Chondrocyte (in vitro differentiated cells): ENCODE results near the gene DCTN5. TPM values are rescaled to one million over a fixed set of nuclear protein-coding genes. Genes with fewer than 3 reads are reported as not detected.

Experiments used
- DNase-seq: peaks from one replicate; pipeline ENCODE4 v3.0.0; 2021; ENCODE audit warnings: mixed read lengths, low spot score
- H3K27ac Mint-ChIP-seq: one replicate; pipeline ENCODE4 v1.8.0; 2021; ENCODE audit warnings: mild to moderate bottlenecking, moderate library complexity, mixed read lengths; ENCODE audit not compliant: unreplicated experiment
- H3K27me3 Mint-ChIP-seq: 2 replicates; pipeline ENCODE4 v1.8.0; 2021; ENCODE audit warnings: low read depth, mixed read lengths
- H3K36me3 Mint-ChIP-seq: 2 replicates; pipeline ENCODE4 v1.8.0; 2021; ENCODE audit warnings: low read depth, mixed read lengths
- H3K4me1 Mint-ChIP-seq: 2 replicates; pipeline ENCODE4 v1.8.0; 2021; ENCODE audit warnings: low read depth, mild to moderate bottlenecking, mixed read lengths
- H3K4me3 Mint-ChIP-seq: one replicate; pipeline ENCODE4 v1.8.0; 2021; ENCODE audit warnings: mild to moderate bottlenecking, moderate library complexity, mixed read lengths; ENCODE audit not compliant: unreplicated experiment
- H3K9me3 Mint-ChIP-seq: 2 replicates; pipeline ENCODE4 v1.8.0; 2021; ENCODE audit warnings: low read depth, mixed read lengths
- CTCF ChIP-seq: fragments of 200-600 bp; sonication (generic); IDR thresholded peaks from 2 replicates; pipeline ENCODE4 v1.5.0; 2021; ENCODE audit warnings: antibody characterized with exemption, mild to moderate bottlenecking, moderate library complexity
- total RNA-seq: library from RNA; stranded (reverse); gene quantifications from 3 replicates; pipeline ENCODE4 v1.2.1, GENCODE V29; 2021

The DCTN5 gene
- total RNA-seq, 1 donor from 2014 or later: 65.9 TPM

DNA sequence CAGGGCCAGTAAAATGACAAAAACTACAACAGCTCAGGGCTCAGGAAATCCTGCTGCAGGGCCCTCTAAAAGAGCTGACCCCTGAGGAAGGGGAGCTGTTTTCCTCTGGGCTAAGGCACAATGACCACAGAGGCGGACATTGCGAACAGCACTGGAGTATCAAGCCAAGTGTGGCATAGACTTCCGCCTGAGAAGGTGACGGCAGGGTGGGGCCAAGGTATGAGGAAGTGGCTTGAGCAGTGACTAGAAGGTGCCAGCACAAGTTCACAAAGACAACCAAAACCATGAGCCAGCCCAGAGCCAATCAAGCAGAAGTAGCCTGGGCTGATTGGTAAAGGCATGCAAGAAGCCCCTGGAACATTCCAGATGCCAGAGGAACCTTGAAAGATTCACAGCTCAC lies 57.8 kb downstream of the DCTN5 start:
- no peak for TF ChIP-seq CTCF
- Mint-ChIP-seq H3K4me3 (no peak overlapping the region), H3K4me1 (peaks cover 9% of the 10 kb centered on the region), H3K36me3 (peaks cover 3% of the 10 kb centered on the region), H3K27me3 (peaks cover 11% of the 10 kb centered on the region), H3K27ac (no peak overlapping the region), H3K9me3 (peaks cover 11% of the 10 kb centered on the region)
- no peak for DNase-seq

- Mint-ChIP-seq H3K36me3 (peaks cover 3% of the 10 kb centered on the region), H3K27me3 (peaks cover 12% of the 10 kb centered on the region), H3K9me3 (peaks cover 11% of the 10 kb centered on the region), H3K27ac (no peak overlapping the region), H3K4me3 (no peak overlapping the region), H3K4me1 (peaks cover under 1% of the 10 kb centered on the region)
- DNase-seq: no peak
- no peak for TF ChIP-seq CTCF
These were observed 58.8 kb downstream of the DCTN5 start for GRCh38 chr16:23700093-23700492.

- Mint-ChIP-seq H3K4me1 (no peaks in the 10 kb centered on the region), H3K27me3 (peaks cover 12% of the 10 kb centered on the region), H3K27ac (no peak overlapping the region), H3K9me3 (peaks cover 11% of the 10 kb centered on the region), H3K4me3 (no peak overlapping the region), H3K36me3 (peaks cover 3% of the 10 kb centered on the region)
- TF ChIP-seq CTCF: no peak
- no peak for DNase-seq
These were observed 59.2 kb downstream of the DCTN5 start for GRCh38 chr16:23700509-23700908.

DNA sequence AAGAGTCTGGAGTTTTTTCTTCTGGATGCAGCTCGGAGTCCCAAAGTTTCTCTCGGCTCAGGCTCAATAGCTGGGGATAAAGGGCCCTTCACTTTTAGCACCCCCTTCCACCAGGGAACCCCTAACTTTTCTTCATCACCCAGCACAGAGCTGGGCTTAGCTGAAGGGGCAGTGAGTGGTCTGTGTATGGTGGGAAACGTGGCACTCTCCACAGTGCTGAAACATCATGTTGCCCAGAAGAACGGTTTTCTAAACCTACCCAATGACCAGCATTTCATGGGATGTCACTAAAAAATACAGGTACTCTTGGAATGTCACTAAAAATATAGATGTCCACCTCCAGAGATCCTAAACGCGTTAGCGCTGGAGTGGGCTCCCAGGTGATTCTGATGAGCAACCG lies 59.8 kb downstream of the DCTN5 start:
- no peak overlapping the region for H3K4me3 Mint-ChIP-seq

DNA sequence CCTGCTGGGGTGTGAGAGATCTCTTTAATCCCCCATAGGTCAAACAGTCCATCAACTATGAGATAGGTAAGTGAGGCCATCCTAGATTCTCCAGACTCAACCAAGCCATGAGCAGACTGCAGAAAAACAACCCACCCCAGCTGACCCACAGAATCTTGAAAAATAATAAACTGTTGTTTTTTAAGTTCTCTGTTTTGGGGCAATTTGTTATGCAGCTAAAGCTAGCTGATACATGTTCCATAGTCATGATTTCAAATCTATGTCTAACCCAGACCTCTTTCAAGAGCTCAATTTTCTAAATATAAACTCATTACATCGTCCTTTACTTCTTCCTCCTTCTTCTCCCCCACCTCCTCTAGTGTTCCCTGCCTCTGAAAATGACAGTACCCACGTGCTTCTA lies 61.7 kb downstream of the DCTN5 start:
- Mint-ChIP-seq H3K36me3 (peaks cover 3% of the 10 kb centered on the region), H3K9me3 (peaks cover 11% of the 10 kb centered on the region), H3K27ac (no peak overlapping the region), H3K4me3 (no peak overlapping the region), H3K4me1 (no peaks in the 10 kb centered on the region), H3K27me3 (peaks cover 15% of the 10 kb centered on the region)
- DNase-seq: no peak
- no peak for TF ChIP-seq CTCF

More for the DNA sequence above, 59.8 kb downstream of the DCTN5 start:
- no peak for DNase-seq
- Mint-ChIP-seq H3K27me3 (peaks cover 12% of the 10 kb centered on the region), H3K36me3 (peaks cover 3% of the 10 kb centered on the region), H3K9me3 (peaks cover 11% of the 10 kb centered on the region), H3K27ac (no peak overlapping the region), H3K4me1 (no peaks in the 10 kb centered on the region)
- TF ChIP-seq CTCF: no peak
